Natural killer cell (primary cell): Measurements from ENCODE around the gene FXYD6. TPM values are rescaled to one million over a fixed set of nuclear protein-coding genes. Genes with fewer than 3 reads are reported as not detected.
A peak's percentile ranks its signal among the peaks of the same experiment; 100 is the strongest.

Experiments
- ATAC-seq, 3 donors: fragments of 150-1000 bp in 2 of 3; fragments of 200-7000 bp in 1 of 3; cut with Tn5 transposase; 1 replicate in 1 of 3; 2 replicates in 2 of 3; pipeline ENCODE4 v1.10.0; 2021; ENCODE audit warnings: mild to moderate bottlenecking in 2 of 3, moderate library complexity in 2 of 3
- DNase-seq, 2 donors: peaks; one replicate each; pipeline versions ENCODE4 v3.0.0 to v3.0.0-alpha.2; 2013 to 2021; ENCODE audit warnings: mixed read lengths in 1 of 2
- H3K27ac ChIP-seq: one replicate; pipeline ENCODE4 v1.5.1; 2013; ENCODE audit warnings: mild to moderate bottlenecking, low read length
- H3K27me3 ChIP-seq: one replicate; pipeline ENCODE4 v1.6.1; 2013; ENCODE audit warnings: low read length; ENCODE audit not compliant: control insufficient read depth, insufficient read depth
- H3K36me3 ChIP-seq: one replicate; pipeline ENCODE4 v1.6.1; 2013; ENCODE audit warnings: low read length; ENCODE audit not compliant: control insufficient read depth, insufficient read depth
- H3K4me1 ChIP-seq: one replicate; pipeline ENCODE4 v1.6.1; 2013; ENCODE audit warnings: low read length; ENCODE audit not compliant: control insufficient read depth, insufficient read depth
- H3K4me3 ChIP-seq: one replicate; pipeline ENCODE4 v1.5.1; 2013; ENCODE audit warnings: low read length
- H3K9me3 ChIP-seq: one replicate; pipeline ENCODE4 v1.6.1; 2013; ENCODE audit warnings: low read length; ENCODE audit not compliant: control insufficient read depth, insufficient read depth
- H3K27ac Mint-ChIP-seq, 2 donors: one replicate each; pipeline ENCODE4 v1.8.0; 2022; ENCODE audit warnings: mild to moderate bottlenecking in 2 of 2, mixed read lengths in 2 of 2, moderate library complexity in 1 of 2
- H3K27me3 Mint-ChIP-seq, 2 donors: one replicate each; pipeline ENCODE4 v1.8.0; 2022; ENCODE audit warnings: low read depth in 2 of 2, mixed read lengths in 2 of 2
- H3K36me3 Mint-ChIP-seq: one replicate; pipeline ENCODE4 v1.8.0; 2022; ENCODE audit warnings: mixed read lengths
- H3K4me1 Mint-ChIP-seq, 2 donors: one replicate each; pipeline ENCODE4 v1.8.0; 2022; ENCODE audit warnings: mixed read lengths in 2 of 2
- H3K4me3 Mint-ChIP-seq: one replicate; pipeline ENCODE4 v1.8.0; 2022; ENCODE audit warnings: mild to moderate bottlenecking, moderate library complexity, mixed read lengths
- H3K9me3 Mint-ChIP-seq, 2 donors: one replicate each; pipeline ENCODE4 v1.8.0; 2022; ENCODE audit warnings: mixed read lengths in 2 of 2
- WGBS: methylation state at CpG from one replicate; pipeline ENCODE4 v1.1.7; 2013; ENCODE audit warnings: missing lambda C conversion rate; ENCODE audit not compliant: insufficient coverage; 5-methylcytosine and 5-hydroxymethylcytosine counted together
- intact Hi-C: fragments of 100-400 bp; cut with micrococcal nuclease; formaldehyde crosslinking; loops from one replicate; pipeline ENCODE4 v1.14.2; 2022
- total RNA-seq, 4 donors: library from RNA; stranded (reverse); fragments of 120-200 nt in 1 of 4; gene quantifications; one replicate each; pipeline versions ENCODE4 v1.2.3 to v1.2.4, GENCODE V29; 2013 to 2022
- TF ChIP-seq, protein P1 (sequence below): fragments of 200-600 bp; IDR thresholded peaks from one replicate; pipeline ENCODE4 v1.8.0; 2022; ENCODE audit warnings: antibody characterized with exemption

Gene FXYD6
- total RNA-seq, 3 donors from 2014 or later (not counting 1 experiment from before 2014, with no cell fraction given): 0.20 to 0.90 TPM; not detected in 1

DNA sequence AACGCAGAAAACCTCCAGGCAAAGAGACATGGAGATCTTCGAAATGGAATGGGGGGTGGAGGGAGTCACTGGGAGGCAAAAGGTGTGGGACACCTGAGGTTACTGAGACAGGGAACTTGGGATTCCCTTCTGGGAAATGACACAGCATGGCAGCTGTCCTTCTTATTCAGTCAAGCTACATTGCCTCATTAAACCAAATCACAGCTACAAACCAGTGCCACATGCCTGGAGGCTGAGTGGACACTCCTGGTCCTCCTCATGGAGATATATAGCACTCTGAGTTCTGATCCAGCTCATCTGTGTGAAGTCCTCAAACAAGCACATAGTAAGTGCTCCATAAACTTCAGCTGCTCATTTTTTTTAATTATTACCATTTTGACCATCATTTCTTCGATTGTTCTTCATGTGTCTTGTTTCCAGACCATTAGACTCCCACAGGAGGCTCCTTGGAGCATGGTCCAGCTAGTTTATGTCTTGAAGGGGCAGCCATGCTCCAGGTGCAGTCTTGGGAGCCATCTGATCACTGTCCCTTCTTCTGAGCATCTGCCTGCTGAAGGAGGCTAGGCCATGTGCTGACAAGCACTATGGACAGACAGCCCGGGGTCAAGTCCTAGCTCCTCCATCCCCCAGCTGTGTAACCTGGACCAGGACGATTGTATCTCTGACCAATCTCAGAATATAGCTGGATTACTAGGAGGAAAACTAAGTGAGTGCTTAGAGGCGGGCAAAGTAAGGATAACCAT lies 42.2 kb downstream of the FXYD6 start:
- Histone ChIP-seq H3K27ac (no peak overlapping the region), H3K27me3 (no peaks in the 10 kb centered on the region), H3K4me1 (peaks cover 44% of the 10 kb centered on the region), H3K9me3 (no peaks in the 10 kb centered on the region), H3K4me3 (no peak overlapping the region), H3K36me3 (no peaks in the 10 kb centered on the region)
- Mint-ChIP-seq H3K4me3 (no peak overlapping the region), H3K9me3 (no peaks in the 10 kb centered on the region), H3K4me1 (peaks cover 10 to 40% of the 10 kb centered on the region in 2 donors), H3K27me3 (peaks cover 0 to 14% of the 10 kb centered on the region in 2 donors), H3K36me3 (no peaks in the 10 kb centered on the region), H3K27ac (no peak overlapping the region)
- intact Hi-C loops: no loop called here
- WGBS: 92% methylated on average over 5 of the region's 6 CpGs
- DNase-seq: no peak
- TF ChIP-seq, protein P1, sequence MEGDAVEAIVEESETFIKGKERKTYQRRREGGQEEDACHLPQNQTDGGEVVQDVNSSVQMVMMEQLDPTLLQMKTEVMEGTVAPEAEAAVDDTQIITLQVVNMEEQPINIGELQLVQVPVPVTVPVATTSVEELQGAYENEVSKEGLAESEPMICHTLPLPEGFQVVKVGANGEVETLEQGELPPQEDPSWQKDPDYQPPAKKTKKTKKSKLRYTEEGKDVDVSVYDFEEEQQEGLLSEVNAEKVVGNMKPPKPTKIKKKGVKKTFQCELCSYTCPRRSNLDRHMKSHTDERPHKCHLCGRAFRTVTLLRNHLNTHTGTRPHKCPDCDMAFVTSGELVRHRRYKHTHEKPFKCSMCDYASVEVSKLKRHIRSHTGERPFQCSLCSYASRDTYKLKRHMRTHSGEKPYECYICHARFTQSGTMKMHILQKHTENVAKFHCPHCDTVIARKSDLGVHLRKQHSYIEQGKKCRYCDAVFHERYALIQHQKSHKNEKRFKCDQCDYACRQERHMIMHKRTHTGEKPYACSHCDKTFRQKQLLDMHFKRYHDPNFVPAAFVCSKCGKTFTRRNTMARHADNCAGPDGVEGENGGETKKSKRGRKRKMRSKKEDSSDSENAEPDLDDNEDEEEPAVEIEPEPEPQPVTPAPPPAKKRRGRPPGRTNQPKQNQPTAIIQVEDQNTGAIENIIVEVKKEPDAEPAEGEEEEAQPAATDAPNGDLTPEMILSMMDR: no peak
- ATAC-seq: no peak

DNA sequence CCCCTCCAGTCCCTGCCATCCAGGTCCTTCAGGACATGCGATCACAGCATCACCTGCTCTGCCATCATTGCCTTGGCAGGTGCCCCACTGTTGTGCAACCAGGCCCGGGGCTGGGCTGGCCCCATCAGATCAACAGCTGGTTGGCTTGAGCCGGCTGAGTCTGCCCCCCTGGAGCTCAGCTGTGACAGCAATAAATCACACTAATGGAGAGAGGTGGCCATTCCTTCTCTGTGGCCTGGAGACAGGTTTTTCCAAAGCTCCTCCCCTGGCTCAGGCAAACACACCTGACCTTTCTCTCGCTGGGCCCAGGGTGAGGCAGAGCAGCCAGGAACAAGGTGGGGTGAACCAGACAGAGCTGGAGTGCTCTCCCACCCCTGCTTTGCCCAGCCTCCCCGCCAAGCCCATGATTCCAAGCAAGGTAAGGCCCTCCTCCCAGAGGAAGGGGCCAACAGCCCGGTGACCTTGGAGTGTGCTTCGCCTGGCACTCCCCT lies 43.0 kb downstream of the FXYD6 start:
- whole genome bisulfite sequencing: 72% methylated on average over 7 of the region's 7 CpGs
- H3K9me3 Mint-ChIP-seq: no peaks in the 10 kb centered on the region
- DNase-seq (no peak), ATAC-seq (no peak)
- H3K27me3 ChIP-seq: no peaks in the 10 kb centered on the region
- H3K36me3 Mint-ChIP-seq: no peaks in the 10 kb centered on the region
- H3K4me3 Mint-ChIP-seq: no peak overlapping the region
- peaks cover 0 to 14% of the 10 kb centered on the region in 2 donors for H3K27me3 Mint-ChIP-seq
- H3K4me1 Mint-ChIP-seq: peaks cover 14 to 46% of the 10 kb centered on the region in 2 donors
- intact Hi-C loops: no loop called here
- no peaks in the 10 kb centered on the region for H3K9me3 ChIP-seq
- no peaks in the 10 kb centered on the region for H3K36me3 ChIP-seq
- H3K4me3 ChIP-seq: no peak overlapping the region
- TF ChIP-seq, protein P1: no peak
- peaks cover 50% of the 10 kb centered on the region for H3K4me1 ChIP-seq
- no peak overlapping the region for H3K27ac ChIP-seq
- H3K27ac Mint-ChIP-seq: no peak overlapping the region

DNA sequence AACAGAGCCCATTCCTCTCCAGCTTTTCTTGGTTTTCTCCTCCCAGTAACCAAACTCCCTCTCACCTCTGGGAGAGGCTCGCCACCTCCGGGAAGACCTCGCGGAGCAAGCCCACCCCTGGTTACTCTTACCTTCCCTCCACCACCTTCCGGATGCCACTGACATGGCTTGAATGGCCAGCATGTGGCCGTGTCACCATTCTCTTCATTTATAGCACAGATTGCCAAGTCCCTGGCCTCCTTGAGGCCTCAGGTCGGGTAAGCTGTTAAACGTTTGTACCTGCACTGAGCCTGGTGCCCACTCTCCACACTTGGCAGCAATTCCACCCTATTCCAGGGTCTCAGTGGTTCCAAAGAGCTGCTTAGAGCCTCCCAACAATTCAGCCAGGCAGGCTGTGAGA lies 43.9 kb downstream of the FXYD6 start:
- Mint-ChIP-seq H3K9me3 (no peaks in the 10 kb centered on the region), H3K4me1 (peaks cover 15 to 48% of the 10 kb centered on the region in 2 donors), H3K27ac (peak overlapping the region in 1 of 2 donors; percentile 72), H3K4me3 (no peak overlapping the region), H3K36me3 (no peaks in the 10 kb centered on the region), H3K27me3 (peaks cover 0 to 14% of the 10 kb centered on the region in 2 donors)
- Histone ChIP-seq H3K27ac (no peak overlapping the region), H3K9me3 (no peaks in the 10 kb centered on the region), H3K4me3 (no peak overlapping the region), H3K27me3 (no peaks in the 10 kb centered on the region), H3K36me3 (no peaks in the 10 kb centered on the region), H3K4me1 (peaks cover 50% of the 10 kb centered on the region)
- ATAC-seq (no peak), DNase-seq (peak in 1 of 2 donors; percentile 10)
- WGBS: 91% methylated on average over 8 of the region's 8 CpGs
- TF ChIP-seq, protein P1: no peak
- intact Hi-C loops: no loop called here
